Midbrain (tissue), 1 donor: ENCODE data around the gene MRNIP.
"Not testable (repeated sequence)": the region's sequence is repeated elsewhere in the genome, so short reads cannot be mapped to it uniquely, and the experiment has no call there.

Experiments
- DNase-seq: peaks from one replicate; lab custom pipeline; 2025; lab: John Stamatoyannopoulos, UW

Gene MRNIP

GRCh38 chr5:179839328-179840256, 19.0 kb downstream of the MRNIP start:
- DNase-seq: no peak

- DNase-seq: no peak
Observed at GRCh38 chr5:179837076-179838011, 21.3 kb downstream of the MRNIP start.

DNA sequence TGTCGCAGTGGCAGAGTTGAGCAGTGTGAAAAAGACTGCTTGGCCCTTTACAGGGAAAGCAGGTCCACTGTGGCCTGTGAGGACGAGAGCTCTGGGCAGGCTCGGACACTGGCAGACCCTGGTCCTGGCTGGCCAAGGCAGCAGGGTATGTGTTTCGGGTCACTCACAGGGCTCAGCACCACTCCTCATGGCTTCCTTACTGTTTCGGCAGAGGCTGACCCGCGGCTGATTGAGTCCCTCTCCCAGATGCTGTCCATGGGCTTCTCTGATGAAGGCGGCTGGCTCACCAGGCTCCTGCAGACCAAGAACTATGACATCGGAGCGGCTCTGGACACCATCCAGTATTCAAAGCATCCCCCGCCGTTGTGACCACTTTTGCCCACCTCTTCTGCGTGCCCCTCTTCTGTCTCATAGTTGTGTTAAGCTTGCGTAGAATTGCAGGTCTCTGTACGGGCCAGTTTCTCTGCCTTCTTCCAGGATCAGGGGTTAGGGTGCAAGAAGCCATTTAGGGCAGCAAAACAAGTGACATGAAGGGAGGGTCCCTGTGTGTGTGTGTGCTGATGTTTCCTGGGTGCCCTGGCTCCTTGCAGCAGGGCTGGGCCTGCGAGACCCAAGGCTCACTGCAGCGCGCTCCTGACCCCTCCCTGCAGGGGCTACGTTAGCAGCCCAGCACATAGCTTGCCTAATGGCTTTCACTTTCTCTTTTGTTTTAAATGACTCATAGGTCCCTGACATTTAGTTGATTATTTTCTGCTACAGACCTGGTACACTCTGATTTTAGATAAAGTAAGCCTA, 22.2 kb downstream of the MRNIP start:
- no peak for DNase-seq

DNA sequence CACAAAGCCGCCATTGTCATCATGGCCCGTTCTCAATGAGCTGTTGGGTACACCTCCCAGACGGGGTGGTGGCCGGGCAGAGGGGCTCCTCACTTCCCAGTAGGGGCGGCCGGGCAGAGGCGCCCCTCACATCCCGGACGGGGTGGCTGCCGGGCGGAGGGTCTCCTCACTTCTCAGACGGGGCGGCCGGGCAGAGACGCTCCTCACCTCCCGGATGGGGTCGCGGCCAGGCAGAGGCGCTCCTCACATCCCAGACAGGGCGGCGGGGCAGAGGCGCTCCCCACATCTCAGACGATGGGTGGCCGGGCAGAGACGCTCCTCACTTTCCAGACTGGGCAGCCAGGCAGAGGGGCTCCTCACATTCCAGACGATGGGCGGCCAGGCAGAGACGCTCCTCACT, 23.7 kb downstream of the MRNIP start:
- not testable (repeated sequence) for DNase-seq

- DNase-seq: no peak
Observed at GRCh38 chr5:179834120-179834519, 24.5 kb downstream of the MRNIP start.

- no peak for DNase-seq
Observed at GRCh38 chr5:179833709-179834070, 24.9 kb downstream of the MRNIP start.

GRCh38 chr5:179833056-179833708, 25.4 kb downstream of the MRNIP start:
- DNase-seq: no peak

- no peak for DNase-seq
Observed at GRCh38 chr5:179832039-179832745, 26.4 kb downstream of the MRNIP start.

DNA sequence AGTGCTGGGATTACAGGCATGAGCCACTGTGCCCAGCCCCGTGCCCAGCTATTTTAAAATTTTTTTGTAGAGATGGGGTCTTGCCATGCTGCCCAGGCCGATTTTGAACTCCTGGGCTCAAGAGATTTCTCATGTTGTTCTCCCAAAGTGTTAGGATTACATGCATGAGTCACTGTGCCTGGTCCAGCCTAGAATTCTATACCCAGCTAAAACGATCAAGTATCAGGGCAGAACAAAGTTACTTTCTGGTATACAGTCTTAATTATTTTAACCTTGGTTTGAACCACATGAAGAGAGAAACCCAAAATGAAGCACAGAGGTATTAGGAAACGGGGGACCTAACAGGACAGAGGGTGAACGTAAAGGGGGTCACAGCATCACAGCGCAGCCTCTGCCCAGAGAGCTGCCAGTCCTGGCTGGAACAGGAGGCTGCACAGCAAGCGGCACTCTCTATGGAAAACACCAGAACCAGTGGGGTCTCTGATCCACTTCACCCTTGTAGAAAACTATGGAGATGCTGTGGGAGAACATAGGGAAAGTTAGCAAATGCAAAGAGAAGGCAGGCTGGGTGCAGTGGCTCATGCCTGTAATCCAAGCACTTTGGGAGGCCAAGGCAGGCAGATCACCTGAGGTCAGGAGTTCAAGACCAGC, 27.7 kb downstream of the MRNIP start:
- DNase-seq: no peak

DNA sequence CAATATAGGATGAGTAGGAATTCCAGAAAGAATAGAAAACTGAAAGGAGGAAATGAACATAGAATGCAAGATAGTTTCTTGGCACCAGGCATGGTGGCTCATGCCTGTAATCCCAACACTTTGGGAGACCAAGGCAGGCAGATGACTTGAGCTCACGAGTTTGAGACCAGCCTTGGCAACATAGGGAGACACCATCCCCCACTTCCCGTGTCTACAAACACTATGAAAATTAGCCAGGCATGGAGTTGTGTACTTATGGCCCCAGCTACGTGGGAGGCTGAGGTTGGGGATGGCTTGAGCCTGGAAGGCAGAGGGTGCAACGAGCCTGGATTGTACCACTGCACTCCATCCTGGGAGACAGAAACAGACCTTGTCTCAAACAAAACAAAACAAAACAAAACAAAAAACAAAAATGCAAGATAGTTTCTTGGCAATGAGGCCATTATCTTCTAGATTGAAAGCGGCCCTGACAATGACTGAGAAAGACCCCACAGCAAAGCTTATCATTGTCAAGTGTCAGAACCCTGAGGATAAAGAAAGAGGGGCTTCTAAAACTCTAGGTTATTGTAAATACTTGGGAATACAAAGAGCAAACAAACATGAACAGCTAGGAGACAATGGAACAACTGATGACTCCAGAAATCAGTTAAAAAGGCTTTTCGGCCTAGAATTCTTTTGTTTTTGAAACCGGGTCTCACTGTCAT, 28.7 kb downstream of the MRNIP start:
- DNase-seq: no peak

DNA sequence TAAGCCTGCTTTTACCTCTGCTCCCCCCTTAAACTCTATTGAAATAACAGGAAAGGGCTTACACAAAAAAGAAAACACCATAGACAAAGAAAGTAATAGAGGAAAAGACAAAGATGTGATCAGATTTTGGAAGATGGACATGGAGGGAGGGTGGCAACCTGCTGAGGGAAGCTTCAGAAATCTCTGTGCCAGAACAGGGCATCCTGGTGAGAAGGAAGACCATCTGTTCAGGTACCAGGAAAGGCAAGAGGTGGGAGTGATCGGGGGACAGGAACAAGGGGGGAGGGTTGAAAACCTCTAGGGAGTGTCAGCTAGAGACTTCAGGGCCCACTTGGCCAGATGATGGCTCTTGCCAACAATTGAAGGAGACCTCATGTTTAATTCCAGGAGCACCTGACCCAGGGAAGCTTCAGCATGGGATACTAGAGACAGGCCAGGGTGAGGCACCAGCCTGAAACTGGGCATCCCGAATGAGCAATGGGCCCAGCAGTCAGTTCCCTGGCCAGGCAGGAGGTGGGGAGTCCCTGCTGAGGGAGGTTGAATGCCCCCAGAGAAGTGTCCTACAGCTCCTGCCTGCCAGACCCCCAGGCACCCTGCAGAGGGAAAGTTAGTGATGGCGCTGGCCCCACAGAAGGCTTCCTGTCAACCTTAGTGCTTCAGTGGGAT, 29.7 kb downstream of the MRNIP start:
- no peak for DNase-seq

DNA sequence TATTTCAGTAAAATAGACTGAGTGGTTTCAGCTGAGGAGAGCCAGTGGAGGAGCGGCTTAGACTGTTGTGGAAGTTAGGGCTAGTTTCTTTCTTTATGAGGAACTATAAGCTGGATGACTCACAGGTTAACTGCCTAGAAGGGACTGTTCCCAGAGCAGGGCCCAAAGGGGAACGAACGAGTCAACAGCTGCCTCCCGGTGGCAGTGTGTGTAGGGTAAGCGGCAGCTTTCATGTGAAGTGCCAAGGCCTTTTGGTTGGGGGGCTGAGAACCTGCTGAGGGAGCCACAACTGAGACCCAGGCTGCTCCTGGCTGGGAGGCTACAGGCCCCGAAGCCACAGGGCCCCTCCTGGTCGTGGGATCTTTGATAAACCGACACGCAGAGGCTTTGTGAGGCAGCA, 30.9 kb downstream of the MRNIP start:
- DNase-seq: no peak

DNA sequence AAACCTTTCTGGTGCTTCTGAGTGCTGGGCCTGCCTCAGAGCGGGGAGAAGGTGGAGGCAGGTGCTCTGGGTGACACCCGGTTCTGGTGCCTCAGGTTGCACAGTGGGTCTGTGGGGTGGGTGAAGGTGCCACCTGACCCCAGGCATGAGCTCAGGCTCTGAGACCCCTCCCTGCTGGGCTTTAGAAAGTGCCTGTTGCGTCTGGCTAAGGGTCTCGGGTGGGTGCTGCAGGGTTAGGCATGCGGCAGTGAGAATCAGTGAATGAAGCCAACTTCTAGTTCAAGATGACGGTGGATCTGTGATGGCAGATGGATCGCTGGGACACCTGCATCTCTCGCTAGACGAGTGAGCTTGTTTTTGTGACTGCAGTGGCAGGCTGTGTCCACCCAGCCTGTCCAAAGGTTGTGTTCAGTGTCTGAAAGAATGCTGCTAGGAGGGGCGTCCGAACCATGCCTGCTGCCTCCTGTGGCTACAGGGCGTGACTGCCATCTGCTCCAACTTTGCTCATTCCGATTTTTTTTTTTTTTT, 32.9 kb downstream of the MRNIP start:
- DNase-seq: no peak

DNA sequence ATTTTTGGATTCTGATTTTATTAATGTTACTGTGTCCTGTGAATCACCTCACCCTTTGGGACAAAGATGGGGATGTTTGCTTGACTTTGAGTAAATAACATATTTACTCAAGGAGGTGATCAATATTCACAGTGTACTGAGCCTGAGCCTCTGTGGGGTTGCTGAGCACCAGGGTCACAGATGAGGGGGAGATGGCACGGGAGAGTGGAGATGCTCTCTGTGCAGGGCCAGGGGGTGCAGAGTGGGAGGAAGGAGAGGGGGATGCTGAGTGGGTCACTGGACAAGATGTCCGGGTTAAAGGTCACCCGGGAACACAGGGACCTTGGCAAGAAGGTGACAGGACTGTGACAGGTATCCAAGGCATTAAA, 33.9 kb downstream of the MRNIP start:
- DNase-seq: no peak

- no peak for DNase-seq
Observed at GRCh38 chr5:179823937-179824744, 34.5 kb downstream of the MRNIP start.

- DNase-seq: no peak
Observed at GRCh38 chr5:179822444-179822990, 36.1 kb downstream of the MRNIP start.

DNA sequence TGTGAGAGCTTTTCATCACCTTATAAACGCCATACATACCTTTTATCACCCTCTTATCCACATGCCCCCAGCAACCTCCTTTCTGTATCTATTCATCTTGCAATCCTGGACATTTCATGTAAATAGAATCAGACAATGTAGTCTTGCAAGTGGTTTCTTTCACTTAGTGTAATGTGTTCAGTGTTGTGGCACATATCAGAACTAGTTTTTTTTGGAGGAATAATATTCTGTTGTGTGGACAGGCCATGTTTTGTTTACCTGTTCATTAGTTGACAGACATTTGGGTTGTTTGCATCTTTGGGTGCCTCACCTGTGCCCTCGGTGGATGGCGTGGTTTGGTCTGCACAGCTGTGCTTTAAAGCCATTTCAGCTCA, 36.6 kb downstream of the MRNIP start:
- no peak for DNase-seq
